ENCODE data around the gene DGUOK. TPM values are rescaled to one million over a fixed set of nuclear protein-coding genes. Genes with fewer than 3 reads are reported as not detected.

Gene DGUOK
- polyA plus RNA-seq, 4 donors, result 63.7 to 71.8 (median 71.2) TPM

- DNase-seq (ENCODE audit: low read depth in 4 of 4, low spot score in 3 of 4), result no peak
These were observed 18.0 kb downstream of the DGUOK start for GRCh38 chr2:73944714-73945113.

- no peak for DNase-seq (ENCODE audit: low read depth in 4 of 4, low spot score in 3 of 4)
These were observed 19.5 kb downstream of the DGUOK start for GRCh38 chr2:73946215-73946614.

- no peak for DNase-seq (ENCODE audit: low read depth in 4 of 4, low spot score in 3 of 4)
These were observed 20.0 kb downstream of the DGUOK start for GRCh38 chr2:73946666-73947065.

GRCh38 chr2:73947412-73948018 is 20.8 kb downstream of the DGUOK start:
- no peak for DNase-seq (ENCODE audit: low read depth in 4 of 4, low spot score in 3 of 4)

- no peak for DNase-seq (ENCODE audit: low read depth in 4 of 4, low spot score in 3 of 4)
These were observed 23.1 kb downstream of the DGUOK start for GRCh38 chr2:73949802-73950201.

- DNase-seq (ENCODE audit: low read depth in 4 of 4, low spot score in 3 of 4), result no peak
These were observed 26.1 kb downstream of the DGUOK start for GRCh38 chr2:73952499-73953446.

- no peak for DNase-seq (ENCODE audit: low read depth in 4 of 4, low spot score in 3 of 4)
These were observed 29.7 kb downstream of the DGUOK start for GRCh38 chr2:73956218-73956865.

- no peak for DNase-seq (ENCODE audit: low read depth in 4 of 4, low spot score in 3 of 4)
These were observed 34.6 kb downstream of the DGUOK start for GRCh38 chr2:73961274-73961673.

GRCh38 chr2:73961823-73962615 is 35.3 kb downstream of the DGUOK start:
- no peak for DNase-seq (ENCODE audit: low read depth in 4 of 4, low spot score in 3 of 4)

GRCh38 chr2:73962798-73963197 is 36.1 kb downstream of the DGUOK start:
- DNase-seq (ENCODE audit: low read depth in 4 of 4, low spot score in 3 of 4), result no peak

GRCh38 chr2:73963385-73964120 is 36.9 kb downstream of the DGUOK start:
- DNase-seq (ENCODE audit: low read depth in 4 of 4, low spot score in 3 of 4), result no peak

- DNase-seq (ENCODE audit: low read depth in 4 of 4, low spot score in 3 of 4), result no peak
These were observed 37.5 kb downstream of the DGUOK start for GRCh38 chr2:73964223-73964622.

GRCh38 chr2:73965053-73965452 is 38.4 kb downstream of the DGUOK start:
- no peak for DNase-seq (ENCODE audit: low read depth in 4 of 4, low spot score in 3 of 4)

GRCh38 chr2:73968357-73968937 is 41.8 kb downstream of the DGUOK start:
- no peak for DNase-seq (ENCODE audit: low read depth in 4 of 4, low spot score in 3 of 4)

GRCh38 chr2:73969356-73969755 is 42.7 kb downstream of the DGUOK start:
- no peak for DNase-seq (ENCODE audit: low read depth in 4 of 4, low spot score in 3 of 4)

- no peak for DNase-seq (ENCODE audit: low read depth in 4 of 4, low spot score in 3 of 4)
These were observed 43.6 kb downstream of the DGUOK start for GRCh38 chr2:73970141-73970803.

- no peak for DNase-seq (ENCODE audit: low read depth in 4 of 4, low spot score in 3 of 4)
These were observed 44.3 kb downstream of the DGUOK start for GRCh38 chr2:73970850-73971471.

- DNase-seq (ENCODE audit: low read depth in 4 of 4, low spot score in 3 of 4), result no peak
These were observed 45.0 kb downstream of the DGUOK start for GRCh38 chr2:73971722-73972121.

GRCh38 chr2:73972846-73973245 is 46.2 kb downstream of the DGUOK start:
- no peak for DNase-seq (ENCODE audit: low read depth in 4 of 4, low spot score in 3 of 4)
